K562 (cell line): ENCODE data around the gene RXFP1. TPM values are rescaled to one million over a fixed set of nuclear protein-coding genes. Genes with fewer than 3 reads are reported as not detected.

Experiments
- ARNT ChIP-seq, 2 experiments: fragments of 450-650 bp; IDR thresholded peaks; 2 replicates each; pipeline ENCODE4 v1.6.1; 2016; ENCODE audit warnings: mild to moderate bottlenecking in 1 of 2
- BCOR ChIP-seq: fragments of 450-650 bp; IDR thresholded peaks from 2 replicates; pipeline ENCODE4 v1.6.1; 2016
- BRD9 ChIP-seq: fragments of 450-650 bp; IDR thresholded peaks from 2 replicates; pipeline ENCODE4 v1.6.1; 2018; ENCODE audit warnings: low read depth; ENCODE audit not compliant: partially characterized antibody
- EP400 ChIP-seq: fragments of 450-650 bp; IDR thresholded peaks from 2 replicates; pipeline ENCODE4 v1.6.1; 2017; ENCODE audit warnings: antibody characterized with exemption, mild to moderate bottlenecking, moderate library complexity
- HDGF ChIP-seq: fragments of 450-650 bp; IDR thresholded peaks from 2 replicates; pipeline ENCODE4 v1.6.1; 2016
- MLLT1 ChIP-seq, 2 experiments: fragments of 450-650 bp; IDR thresholded peaks; 2 replicates each; pipeline ENCODE4 v1.6.1; 2016
- NKRF ChIP-seq: fragments of 450-650 bp; IDR thresholded peaks from 2 replicates; pipeline ENCODE4 v1.6.1; 2016; ENCODE audit warnings: borderline replicate concordance
- THRB ChIP-seq: fragments of 450-650 bp; formaldehyde crosslinking; conservative IDR thresholded peaks from 2 replicates; pipeline ENCODE4 v1.4.0; 2022; ENCODE audit warnings: mild to moderate bottlenecking, missing genetic modification characterization
- TRIM25 ChIP-seq: fragments of 450-650 bp; IDR thresholded peaks from 2 replicates; pipeline ENCODE4 v1.7.0; 2016; ENCODE audit warnings: borderline replicate concordance
- ZNF512 ChIP-seq: IDR thresholded peaks from 2 replicates; pipeline ENCODE4 v1.6.1; 2016; ENCODE audit warnings: missing genetic modification characterization, missing compliant biosample characterization
- polyA plus RNA-seq, 8 experiments: library from polyadenylated mRNA; depleted of rRNA in 4 of 8; stranded (reverse) in 5 of 8; unstranded in 3 of 8; fragments of >200 nt; fragmentation: Nextera tagmentation in 2 of 8; fragmentation: Illumina TruSeq in 1 of 8; extraction: Ambion mirVana in 2 of 8; extraction: Trizol in 1 of 8; gene quantifications; 2 replicates each; pipeline versions ENCODE4 v1.2.1 to v1.2.3, GENCODE V29; 2011 to 2014; ENCODE audit warnings: inconsistent platforms in 1 of 8, missing spikeins in 1 of 8
- total RNA-seq, 7 experiments: library from RNA; depleted of rRNA in 6 of 7; stranded (reverse); fragments of >200 nt in 6 of 7; fragmentation: Illumina TruSeq in 2 of 7; extraction: Trizol in 2 of 7; gene quantifications; 2 replicates each; pipeline versions ENCODE4 v1.2.1 to v1.2.3, GENCODE V29; 2011 to 2021; ENCODE audit warnings: low replicate concordance in 1 of 7

RXFP1 gene
- total and polyA plus RNA-seq, 9 of the 15 experiments (the other 6 are each of a cell fraction or from before 2014, with no cell fraction given): 0.03 to 0.06 (median 0.04) TPM; not detected in 6

GRCh38 chr4:158663255-158663654 lies 141.6 kb downstream of the RXFP1 start (continued):
- TF ChIP-seq NKRF (peak; percentile 31; the same call in 1 of the 2 replicates), ZNF512 (tag) (peak; percentile 96), THRB (peak; percentile 90), TRIM25 (peak; percentile 83), HDGF (0 out of 2 replicates have a peak, but pooled peaks have one; percentile 49), BRD9 (peak; percentile 60), BCOR (peak; percentile 44; the same call in 1 of the 2 replicates), MLLT1 (IDR thresholded peaks at IDR 0.05) (peak; percentile 63 to 82; a peak in 3 of 4 replicates), ARNT (IDR thresholded peaks at IDR 0.05) (peak in 1 of 2 experiments; percentile 58; a peak in 1 of 4 replicates), EP400 (0 out of 2 replicates have a peak, but pooled peaks have one; percentile 4)
